ENCODE results near the gene ATP6V1C2.
"Not testable (repeated sequence)": the region's sequence is repeated elsewhere in the genome, so short reads cannot be mapped to it uniquely, and the experiment has no call there.

Gene ATP6V1C2

DNA sequence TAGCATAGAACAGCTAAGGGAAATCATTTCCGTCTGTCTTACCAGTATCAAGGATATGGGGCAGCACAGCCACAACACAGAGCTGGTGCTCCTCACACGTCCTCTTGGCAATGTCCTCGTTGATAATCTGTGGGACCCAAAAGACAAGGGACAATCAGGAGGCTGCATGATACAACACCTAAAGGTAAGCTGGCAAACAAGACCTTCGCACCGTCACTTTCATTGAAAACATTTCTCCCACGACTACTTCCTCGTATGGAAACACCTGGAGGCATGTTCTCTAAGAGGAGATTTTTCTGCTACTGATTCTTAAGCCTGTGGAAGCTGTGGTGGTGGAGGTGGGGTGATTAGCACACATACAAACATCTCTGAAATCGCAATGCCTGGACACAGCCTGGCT is 67.4 kb downstream of the ATP6V1C2 start:
- DNase-seq: no peak

DNA sequence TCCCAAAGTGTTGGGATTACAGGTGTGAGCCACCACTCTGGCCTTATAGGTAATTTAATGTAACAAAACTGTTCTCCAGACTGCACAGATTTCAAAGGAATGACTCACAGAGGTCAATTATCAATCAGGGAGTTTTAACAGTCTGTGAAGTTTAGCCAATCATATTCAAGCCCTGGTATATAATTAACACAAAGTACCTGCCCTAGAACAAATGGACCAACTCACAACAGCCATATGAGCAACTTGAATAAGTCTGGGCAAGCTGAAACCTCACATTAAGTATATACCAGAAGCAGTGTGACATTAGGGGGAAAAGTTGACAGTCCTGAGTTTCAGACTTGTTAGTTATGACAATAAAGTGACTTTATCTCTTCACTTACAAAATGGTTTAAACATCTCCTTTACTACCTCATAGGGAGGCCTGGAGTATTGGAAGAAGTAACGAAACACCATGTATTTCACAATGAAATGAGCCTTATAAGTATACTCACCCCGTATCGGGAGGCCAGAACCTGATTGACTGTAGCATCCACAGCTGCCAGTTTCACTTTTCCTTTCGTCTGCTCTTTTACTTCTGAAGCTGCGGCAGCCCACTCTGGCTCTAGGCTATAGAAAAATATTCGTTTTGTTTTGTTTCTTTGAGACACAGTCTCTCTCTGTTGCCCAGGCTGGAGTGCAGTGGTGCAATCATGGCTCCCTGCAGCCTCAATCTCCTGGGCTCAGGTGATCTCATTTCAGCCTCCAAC is 69.0 kb downstream of the ATP6V1C2 start:
- DNase-seq: no peak

DNA sequence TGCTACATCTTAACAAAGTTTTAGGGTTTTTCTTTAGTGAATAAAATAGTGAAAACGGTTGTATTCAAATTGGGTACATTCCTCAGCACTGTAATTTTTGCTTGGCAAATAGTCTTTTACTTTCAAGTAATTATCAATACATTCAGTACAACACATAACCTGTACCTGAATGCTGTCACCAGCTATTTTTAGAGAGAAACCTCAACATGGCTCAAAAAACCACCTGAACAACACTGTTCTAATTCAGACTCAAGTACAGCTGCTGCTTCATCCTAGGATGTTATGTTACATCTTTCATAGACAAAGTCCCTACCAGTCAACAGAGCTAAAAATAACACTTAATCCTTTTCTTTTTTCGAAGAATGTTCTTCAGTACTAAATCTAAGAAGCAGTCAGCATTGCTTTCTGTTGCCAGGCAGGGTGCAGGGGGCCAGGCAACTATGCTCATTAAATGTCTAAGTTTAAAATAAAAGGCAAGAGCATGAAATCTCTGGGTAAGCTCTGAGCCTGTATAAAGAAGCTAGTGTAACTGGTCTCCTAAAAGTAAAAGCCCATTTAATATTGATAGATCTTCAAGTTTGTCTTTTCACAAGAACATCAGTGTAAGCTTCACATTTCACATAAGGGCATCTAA is 70.7 kb downstream of the ATP6V1C2 start:
- no peak for DNase-seq

DNA sequence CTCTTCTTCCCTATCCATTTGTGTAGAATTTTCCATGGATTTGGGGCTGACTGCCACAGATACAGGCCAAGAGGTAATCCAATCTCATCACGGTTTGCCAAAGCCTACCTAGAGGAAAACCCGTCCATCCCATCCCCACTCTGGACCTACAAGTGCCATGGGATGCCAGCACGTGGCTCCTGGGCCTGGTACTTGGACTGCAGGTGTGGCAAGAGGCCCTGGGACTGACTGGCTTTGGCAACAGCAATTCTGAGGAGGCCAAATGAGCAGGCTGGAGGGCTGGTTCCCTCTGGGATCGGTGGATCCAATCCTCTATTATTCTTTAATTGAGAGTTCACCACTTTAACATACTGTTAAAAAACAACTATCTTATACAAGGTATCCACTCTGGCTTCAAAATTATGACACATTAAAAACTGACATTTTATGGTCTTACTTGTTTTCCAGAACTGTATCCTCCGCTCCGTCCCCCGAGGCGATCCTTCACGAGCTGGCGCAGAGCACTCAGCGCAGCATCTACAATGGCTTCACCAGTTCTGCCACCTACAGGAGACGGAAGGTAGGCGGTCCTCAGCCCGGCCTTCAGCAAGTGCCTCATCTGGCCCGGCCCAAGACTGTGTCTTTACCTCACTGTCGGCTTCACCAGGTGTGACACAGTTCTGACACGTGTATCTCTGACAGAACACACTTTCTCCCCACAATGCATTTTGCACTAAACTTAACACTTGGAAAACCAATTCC is 71.4 kb downstream of the ATP6V1C2 start:
- DNase-seq: no peak

DNA sequence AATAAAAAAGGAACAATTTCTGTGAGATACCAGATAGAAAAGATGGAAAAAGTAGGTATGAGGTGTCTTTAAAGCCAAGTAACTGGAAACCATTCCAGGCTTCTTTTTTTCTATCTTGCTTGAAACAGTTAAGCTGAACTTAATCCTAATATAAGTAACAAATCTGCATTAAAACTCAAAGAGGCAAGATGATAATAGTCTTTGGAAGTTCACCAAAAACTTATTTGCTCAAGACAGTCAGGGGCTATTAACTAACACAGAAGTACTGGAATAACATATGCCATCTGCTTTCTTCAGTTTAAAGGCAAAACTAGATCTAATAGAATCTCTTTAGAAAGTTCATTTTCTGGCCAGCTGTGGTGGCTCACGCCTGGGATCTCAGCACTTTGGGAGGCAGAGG is 72.4 kb downstream of the ATP6V1C2 start:
- no peak for DNase-seq

DNA sequence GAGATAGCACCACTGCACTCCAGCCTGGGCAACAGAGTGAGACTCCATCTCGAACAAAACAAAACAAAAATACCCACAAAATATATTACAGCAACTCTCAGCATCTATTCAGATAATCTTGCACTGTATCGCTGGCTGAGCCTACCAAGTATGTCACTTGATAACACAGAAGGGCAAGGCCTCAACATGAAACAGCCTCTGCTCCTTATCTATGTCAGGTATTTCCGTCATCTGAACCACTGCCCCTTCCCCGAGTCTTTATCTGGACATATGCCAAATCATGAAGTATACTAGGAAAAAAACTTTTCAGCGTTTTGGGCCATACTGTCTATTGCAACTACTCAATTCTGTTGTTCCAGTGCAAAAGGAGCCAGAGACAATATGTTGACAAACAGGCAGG is 73.4 kb downstream of the ATP6V1C2 start:
- no peak for DNase-seq

DNA sequence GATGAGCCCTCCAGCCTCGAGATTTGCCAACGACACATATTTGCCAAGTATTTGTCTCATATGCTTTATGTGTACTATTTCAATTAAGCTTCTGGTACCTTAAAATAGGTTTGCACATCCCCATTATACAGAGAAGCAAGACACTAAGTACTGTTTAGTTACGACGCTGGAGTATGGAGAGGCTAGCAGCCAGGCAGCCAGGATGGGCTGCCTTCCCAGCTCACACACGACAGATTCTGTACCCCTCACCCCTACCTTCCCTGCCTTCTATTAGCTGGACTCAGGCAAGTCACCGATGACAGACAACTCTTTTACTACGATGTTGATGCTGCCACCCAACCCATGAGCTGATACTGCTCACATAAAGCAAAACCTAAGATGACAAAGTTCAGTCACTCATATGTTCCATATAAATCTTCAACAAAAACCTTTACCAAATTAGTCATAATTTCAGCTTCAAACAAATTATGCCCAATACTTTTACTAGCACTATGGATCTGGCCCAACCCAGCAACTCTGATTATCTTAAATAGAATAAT is 74.1 kb downstream of the ATP6V1C2 start:
- no peak for DNase-seq

DNA sequence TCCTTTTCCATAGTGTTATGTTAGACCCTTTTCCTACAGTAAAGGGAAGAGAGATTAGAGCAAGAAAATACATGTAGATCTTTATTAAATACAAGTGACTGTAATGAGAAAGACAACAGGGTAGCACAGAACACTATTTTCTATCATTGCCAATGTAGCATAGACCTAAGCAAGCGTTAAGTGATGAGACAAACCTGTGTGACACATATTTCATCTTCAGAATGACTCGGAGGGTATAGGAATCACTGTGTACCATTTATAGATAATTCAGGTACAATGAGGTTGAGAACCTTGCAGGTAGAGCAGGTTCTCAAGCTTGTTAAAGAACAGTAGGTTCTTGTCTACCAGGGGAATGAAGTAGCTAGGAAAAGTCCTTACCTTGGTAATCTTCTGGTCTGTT is 75.3 kb downstream of the ATP6V1C2 start:
- no peak for DNase-seq

DNA sequence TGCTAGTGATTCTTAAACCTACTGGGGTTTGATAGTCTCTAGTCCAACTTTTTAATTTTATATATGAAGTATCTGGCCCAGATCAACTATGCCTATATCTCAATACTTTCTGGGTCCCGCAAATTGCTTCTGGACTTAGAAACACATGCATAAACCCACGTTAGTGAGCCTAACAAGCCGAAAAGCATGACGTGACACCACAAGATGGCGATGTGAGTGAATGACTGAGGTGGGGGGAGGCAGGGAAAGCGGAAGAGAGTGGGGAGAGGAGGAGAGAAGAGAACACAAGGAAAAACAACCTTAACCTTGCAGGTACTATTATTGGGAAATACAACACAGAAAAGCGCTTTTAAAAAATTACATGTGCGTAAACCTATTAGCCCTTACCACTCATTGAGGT is 77.4 kb downstream of the ATP6V1C2 start:
- no peak for DNase-seq

DNA sequence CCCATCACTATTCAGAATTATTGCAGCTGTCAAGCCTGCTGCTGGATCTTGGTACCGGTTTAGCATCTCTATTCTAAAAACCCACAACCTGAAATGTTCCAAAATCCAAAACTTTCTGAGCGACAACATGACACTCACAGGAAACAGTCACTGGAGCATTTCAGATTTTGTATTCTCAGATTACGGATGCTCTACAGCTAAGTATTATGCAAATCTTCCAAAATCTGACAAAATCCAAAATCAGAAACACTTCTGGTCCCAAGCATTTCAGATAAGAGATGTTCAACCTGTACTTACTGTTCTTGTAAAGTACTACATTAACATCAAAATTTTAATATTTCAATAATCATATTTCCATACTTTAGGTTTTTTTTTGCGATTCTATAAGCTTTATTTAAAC is 78.7 kb downstream of the ATP6V1C2 start:
- DNase-seq: no peak

DNA sequence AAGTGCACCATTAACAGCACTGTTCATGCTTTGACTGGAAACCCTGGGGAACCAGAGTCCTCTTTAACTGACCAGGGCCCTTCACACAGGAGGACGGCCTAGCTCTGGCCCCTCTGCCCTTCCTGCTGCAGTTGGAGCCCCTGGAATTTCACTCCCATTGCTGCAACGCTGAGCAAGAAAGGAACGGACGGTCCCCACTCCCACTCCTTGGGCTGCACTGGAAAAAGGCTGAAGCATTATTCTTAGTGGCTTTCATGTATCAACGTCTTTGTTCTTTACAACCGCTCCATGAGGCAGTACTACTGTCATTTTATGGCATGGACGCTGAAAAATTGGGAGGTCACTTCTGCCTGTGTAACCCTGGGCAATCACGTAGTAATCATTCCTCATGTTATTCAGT is 81.2 kb downstream of the ATP6V1C2 start:
- no peak for DNase-seq

DNA sequence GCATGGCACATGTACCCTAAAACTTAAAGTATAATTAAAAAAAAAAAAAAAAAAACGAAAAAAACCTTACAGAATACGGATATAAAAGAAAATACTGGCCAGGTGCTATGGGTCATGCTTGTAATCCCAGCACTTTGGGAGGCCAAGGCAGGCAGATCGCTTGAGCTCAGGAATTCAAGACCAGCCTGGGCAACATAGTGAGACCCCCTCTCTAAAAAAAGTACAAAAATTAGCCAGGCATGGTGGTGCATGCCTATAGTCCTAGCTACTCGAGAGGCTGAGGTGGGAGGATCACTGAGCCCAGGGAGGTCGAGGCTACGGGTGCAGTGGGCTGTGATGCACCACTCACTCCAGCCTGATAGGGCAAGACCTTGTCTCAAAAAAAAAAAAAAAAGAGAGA is 84.6 kb downstream of the ATP6V1C2 start:
- not testable (repeated sequence) for DNase-seq

DNA sequence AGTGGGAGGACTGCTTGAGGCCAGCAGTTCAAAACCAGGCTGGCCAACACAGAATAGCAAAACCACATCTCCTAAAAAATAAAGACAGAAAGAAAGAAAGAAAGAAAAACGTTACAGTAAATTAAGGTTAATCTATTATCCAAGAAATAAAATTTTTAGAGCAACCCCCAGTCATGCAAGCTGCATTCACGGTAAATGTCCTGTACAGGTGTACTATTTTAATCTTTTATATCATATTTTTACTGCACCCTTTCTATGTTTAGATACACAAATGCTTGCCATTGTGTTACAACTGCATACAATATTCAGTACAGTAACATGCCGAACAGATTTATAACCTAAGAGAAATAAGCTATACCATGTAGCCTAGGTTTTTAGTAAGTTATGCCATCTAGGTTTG is 85.1 kb downstream of the ATP6V1C2 start:
- no peak for DNase-seq

DNA sequence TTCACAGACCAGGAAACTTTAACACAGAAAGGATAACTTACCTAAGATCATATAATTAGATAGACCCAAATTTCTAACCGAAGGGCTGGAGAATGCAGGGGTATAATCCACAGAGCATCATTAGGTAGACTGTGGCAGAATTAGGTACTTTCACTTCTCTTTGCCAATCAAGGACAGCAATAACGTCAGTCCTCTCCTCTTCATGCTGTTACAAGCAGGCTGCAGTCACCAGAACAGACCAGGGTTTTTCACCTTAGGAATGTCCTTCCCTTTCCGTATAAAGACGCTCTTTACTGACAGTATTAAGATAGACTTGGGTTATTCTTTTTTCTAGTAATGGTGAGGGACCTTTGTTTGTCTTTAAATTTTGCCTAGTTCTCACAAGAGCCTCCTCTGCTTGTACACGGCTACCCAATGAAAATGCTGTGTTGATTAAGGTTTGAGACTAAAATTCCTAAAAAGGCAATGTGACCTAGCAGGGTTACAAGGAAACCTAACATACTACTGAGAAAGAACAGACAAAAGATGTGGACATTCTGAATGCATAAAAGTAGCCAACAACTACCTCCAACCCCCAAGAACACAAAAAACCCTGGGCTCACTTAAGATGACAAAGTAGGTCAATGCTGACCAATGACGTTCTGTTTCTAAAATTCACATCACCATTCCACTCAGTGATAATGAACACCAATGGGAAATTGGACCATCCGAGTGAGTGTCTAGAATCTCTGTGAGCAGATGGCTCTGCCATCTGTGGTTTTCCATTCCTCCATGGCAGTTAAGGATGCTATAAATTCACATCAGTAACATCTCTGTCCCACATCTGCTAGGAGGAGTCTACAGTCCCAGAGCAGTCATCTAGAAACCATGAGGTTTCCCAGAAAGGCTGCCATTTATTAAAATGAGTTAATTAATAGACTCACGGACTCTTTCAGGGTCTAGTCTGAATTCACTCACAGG is 89.1 kb downstream of the ATP6V1C2 start:
- no peak for DNase-seq

DNA sequence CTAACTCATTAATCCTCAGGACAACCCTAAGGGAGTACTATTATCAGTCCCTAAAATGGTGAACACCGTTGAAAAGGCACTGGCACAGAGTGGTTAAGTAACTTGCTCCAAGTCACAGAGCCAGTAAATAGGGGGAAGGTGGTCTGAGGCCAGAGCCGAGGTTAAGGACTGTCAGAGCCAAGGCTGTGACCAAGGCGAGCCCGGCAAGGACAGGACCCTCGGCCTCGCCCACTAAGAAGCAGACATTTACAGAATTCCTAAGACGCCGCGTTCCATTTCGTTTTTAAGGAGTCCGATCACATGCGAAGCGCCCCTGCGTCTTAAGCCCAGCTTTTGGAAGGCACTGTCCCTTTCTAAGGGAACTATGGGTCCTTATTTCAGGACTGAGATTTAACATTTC is 90.1 kb downstream of the ATP6V1C2 start:
- no peak for DNase-seq

DNA sequence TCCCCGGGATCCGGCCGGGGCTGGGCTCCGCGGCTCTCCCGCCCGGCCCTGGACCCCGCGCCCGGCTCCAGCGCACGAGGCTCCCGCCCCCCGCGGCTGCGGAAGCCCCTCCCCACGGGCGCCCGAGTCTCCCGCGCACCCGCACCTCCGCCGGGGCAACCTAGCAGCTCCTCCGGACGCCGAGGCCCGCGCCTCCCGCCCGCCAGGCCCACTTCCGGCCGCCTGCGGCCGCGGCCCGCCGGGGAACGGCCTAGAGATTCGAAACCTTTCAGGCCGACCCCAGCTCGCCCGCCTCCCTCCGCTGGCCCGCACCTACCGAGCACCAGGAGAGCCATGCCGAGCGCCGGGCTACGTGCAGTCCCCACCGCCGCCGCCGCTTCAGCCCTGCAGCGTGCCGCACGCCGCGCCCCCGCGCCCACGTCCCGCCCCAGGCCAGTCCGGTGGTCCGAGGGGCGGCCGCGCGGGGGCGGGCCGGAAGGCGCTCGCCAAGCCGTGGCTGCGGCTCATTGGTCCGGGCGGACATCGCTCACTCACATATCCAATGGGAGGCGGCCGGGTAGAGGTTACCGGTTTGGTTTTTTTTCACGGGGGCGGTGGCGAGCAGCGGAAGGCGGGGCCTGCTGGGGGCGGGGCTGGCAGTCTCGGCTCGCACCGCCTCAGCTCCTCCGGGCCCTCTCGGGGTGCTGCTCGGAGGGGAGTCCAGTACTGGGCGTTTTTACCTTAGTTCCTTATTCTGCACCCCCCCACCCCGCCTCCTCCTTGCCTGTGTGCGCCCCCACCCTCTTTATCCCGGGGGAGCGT is 91.1 kb downstream of the ATP6V1C2 start, which contains the start of gene PDIA6:
Gene PDIA6 (minus strand): TSS at position 424 of the 801 bp plus-strand sequence. CDS start 89 bp downstream, at position 335.
- DNase-seq: peak; percentile 84

DNA sequence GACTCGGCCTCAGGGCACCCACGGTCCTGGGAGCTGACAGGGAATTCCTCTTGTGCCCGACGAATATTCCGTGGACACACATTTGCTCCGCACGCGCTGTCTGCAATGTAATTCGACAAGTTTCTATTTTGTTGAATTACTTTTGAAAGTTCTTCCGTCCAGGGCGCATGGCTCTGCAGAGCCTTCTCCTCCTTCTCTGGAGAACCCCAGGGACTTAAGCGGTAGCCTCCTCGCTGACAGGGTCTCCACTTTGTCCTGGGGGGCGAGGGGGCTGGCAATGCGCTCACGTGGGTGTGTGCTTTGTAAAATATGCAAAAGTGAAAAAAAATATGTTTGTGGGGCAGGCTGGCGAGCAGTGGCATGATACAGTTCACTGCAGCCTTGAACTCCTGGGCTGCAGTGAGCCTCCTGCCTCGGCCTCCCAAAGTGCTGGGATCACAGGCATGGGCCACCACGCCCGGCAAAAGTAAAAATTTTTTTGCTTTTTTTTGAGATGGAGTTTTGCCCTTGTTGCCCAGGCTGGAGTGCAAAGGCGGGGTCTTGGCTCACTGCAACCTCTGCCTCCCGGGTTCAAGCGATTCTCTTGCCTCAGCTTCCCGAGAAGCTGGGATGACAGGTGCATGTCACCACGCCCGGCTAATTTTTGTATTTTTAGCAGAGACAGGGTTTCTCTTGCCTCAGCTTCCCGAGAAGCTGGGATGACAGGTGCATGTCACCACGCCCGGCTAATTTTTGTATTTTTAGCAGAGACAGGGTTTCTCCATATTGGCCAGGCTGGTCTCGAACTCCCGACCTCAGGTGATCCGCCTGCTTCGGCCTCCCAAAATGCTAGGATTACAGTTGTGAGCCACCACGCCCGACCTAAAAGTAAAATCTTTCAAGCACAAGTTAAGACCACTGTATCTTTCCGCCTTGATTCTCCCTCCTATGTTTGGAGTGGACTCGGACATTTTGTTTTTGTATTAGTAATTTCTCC is 92.0 kb downstream of the ATP6V1C2 start:
- not testable (repeated sequence) for DNase-seq

DNA sequence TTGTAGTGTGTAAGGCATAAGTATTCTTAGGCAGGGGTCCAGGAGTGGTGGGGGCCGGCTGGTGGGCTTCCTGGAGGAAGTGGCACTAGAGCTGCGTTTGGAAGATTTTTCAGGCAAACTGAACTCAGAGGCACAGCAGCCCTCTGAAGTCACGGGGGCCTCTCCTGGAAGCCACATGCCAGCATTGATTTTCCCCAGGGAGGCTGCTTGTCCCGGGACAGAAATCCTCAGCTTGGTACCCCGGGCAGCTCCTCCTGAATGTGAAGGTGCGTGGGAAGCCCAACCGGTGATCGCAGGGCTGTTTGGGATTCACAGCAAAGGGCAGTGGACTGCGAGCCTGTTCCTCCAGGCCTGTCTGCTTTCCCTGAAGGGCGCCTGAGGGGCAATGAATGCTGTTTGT is 92.7 kb downstream of the ATP6V1C2 start:
- no peak for DNase-seq

DNA sequence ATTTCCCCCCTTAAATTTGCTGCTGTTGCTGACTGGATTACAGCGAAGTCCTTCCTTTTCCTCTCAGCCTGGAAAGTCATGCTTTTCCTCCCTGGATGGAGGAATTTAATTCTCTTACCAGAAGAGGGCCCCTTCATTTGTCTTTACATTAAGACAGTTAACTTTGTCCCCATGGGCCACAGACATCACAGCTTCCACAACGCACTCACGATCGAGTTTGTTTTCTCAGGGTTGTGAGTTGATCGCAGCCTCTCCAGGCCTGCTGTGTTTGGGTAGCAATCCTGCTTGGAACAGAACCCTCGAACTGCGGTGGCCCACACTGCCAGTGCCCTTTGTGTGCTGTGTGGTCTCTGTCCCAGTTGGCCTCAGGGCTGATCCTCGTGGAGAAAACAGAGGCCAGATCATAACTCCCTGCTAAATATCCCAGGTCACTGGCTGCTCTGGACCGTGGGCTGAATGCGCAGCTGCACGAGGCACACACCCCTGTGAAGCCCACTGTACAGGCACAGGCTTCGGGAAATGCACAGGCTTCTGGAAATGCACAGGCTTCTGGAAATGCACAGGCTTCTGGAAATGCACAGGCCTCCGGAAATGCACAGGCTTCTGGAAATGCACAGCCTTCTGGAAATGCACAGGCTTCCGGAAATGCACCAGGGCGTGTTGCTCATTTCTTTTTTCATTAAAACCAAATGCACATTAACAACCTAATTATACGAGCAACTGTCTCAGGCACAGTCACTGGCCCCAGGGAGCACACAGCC is 93.3 kb downstream of the ATP6V1C2 start:
- no peak for DNase-seq

DNA sequence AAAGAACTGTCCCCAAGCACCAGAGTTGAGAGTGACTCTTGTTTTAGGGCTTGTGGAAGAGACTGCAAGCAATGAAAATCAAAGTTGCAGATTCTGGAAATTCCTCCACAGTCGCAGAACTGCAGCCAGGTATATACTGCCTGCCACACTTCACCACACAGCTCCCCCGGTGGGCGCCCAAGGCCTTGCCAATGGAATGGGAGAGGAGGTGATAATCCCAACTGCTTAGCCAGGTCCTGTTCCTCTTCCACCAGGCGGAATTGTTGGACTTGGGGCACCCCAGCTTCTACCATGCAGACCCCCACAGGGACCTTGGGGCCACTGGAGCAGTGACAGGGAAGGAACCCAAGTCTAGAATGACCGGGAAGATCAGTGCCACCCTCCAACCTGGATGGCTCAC is 96.0 kb downstream of the ATP6V1C2 start:
- DNase-seq: no peak

Data from activated CD4-positive, alpha-beta T cell treated with anti-CD3 and anti-CD28 coated beads for 1 hour (primary cell).